Measurements from ENCODE around the gene FXYD5.

DNA sequence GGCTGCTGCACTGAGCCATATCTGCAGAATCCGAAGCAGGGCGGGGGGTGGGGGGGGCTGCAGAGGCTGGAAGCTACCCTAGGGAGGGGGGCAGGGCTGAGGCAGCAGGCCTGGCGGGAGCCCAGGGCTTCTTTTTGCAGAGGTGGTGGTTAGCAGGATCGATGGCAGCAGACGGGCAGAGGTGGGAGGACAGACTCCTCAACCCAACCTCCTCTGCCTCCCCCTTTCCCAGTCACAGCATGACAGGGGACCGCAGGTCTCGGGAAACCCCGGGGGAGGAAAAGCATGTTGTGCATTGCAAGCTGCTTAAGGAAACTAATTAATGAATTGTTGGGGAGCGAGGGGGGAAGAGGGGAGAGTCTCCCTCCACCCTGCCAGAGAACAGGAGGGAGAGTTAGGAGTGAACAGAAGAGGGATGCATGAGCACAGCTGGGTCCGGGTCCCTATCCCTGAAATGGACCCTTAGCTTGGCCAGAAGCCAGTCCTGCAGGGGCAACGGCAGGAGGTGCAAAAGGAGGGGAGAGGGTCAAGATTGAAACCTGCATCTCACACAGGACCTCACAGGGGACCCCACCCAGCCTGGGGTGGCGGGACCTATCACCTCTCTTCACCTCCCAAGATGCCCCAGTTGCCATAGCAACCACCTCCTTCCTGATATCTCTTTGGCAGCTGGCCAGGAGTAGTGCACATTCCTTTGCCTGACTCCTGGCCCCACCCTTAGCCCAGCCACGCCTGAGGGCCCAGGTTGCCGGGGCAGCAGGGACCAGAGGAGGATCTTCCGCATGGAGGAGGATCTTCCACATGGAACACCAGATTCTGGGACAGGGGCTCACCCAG is 9.7 kb upstream of the FXYD5 start:
- no peak for TF ChIP-seq POLR2AphosphoS5 (IDR thresholded peaks at IDR 0.05; ENCODE audit: insufficient read depth in 1 of 2, low read depth in 1 of 2)
- TF ChIP-seq, protein P1, sequence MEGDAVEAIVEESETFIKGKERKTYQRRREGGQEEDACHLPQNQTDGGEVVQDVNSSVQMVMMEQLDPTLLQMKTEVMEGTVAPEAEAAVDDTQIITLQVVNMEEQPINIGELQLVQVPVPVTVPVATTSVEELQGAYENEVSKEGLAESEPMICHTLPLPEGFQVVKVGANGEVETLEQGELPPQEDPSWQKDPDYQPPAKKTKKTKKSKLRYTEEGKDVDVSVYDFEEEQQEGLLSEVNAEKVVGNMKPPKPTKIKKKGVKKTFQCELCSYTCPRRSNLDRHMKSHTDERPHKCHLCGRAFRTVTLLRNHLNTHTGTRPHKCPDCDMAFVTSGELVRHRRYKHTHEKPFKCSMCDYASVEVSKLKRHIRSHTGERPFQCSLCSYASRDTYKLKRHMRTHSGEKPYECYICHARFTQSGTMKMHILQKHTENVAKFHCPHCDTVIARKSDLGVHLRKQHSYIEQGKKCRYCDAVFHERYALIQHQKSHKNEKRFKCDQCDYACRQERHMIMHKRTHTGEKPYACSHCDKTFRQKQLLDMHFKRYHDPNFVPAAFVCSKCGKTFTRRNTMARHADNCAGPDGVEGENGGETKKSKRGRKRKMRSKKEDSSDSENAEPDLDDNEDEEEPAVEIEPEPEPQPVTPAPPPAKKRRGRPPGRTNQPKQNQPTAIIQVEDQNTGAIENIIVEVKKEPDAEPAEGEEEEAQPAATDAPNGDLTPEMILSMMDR (IDR thresholded peaks at IDR 0.05): no peak
